B cell (primary cell): Measurements from ENCODE around the gene CHAMP1. TPM values are rescaled to one million over a fixed set of nuclear protein-coding genes. Genes with fewer than 3 reads are reported as not detected.

Experiments
- ATAC-seq: fragments of 200-7000 bp; cut with Tn5 transposase; one replicate; pipeline ENCODE4 v1.10.0; 2021; ENCODE audit warnings: low read depth, mild to moderate bottlenecking, moderate number of reproducible peaks, moderate library complexity
- CTCF ChIA-PET: fragments of 350-600 bp; sonication (Branson Sonifier 250); formaldehyde crosslinking; loops from one replicate; lab custom pipeline; 2021; ENCODE audit warnings: antibody characterized with exemption, inconsistent platforms; lab: Charles Lee
- POLR2A ChIA-PET: fragments of 350-600 bp; sonication (Branson Sonifier 250); formaldehyde crosslinking; loops from one replicate; lab custom pipeline; 2021; ENCODE audit warnings: antibody characterized with exemption; lab: Charles Lee
- DNase-seq: peaks from one replicate; pipeline ENCODE4 v3.0.0; 2013
- H2AFZ ChIP-seq: 2 replicates; pipeline ENCODE4 v1.6.1; 2012; ENCODE audit warnings: mild to moderate bottlenecking, low read depth, low read length; ENCODE audit not compliant: insufficient read depth, poor library complexity, severe bottlenecking
- H3K27ac ChIP-seq, 2 donors: 1 replicate in 1 of 2; 2 replicates in 1 of 2; pipeline ENCODE4 v1.5.1; 2012 to 2013; ENCODE audit warnings: low read length in 2 of 2, mild to moderate bottlenecking in 2 of 2, moderate library complexity in 1 of 2
- H3K27me3 ChIP-seq, 4 experiments: fragments of 200-600 bp in 1 of 4; sonication (generic) in 1 of 4; replicated peaks in 1 of 4; 1 replicate in 2 of 4; 2 replicates in 2 of 4; pipeline versions ENCODE4 v1.6.1 to v1.7.0; 2013 to 2016; ENCODE audit warnings: low read length in 3 of 4, mild to moderate bottlenecking in 2 of 4, mixed read lengths in 1 of 4, moderate library complexity in 1 of 4; ENCODE audit not compliant: insufficient read depth in 4 of 4, control insufficient read depth in 3 of 4; ENCODE audit errors: control extremely low read depth in 1 of 4
- H3K36me3 ChIP-seq, 2 experiments: replicated peaks in 1 of 2; 1 replicate in 1 of 2; 2 replicates in 1 of 2; pipeline versions ENCODE4 v1.6.1 to v1.7.1; 2013; ENCODE audit warnings: low read length in 1 of 2; ENCODE audit not compliant: insufficient read depth in 2 of 2, control insufficient read depth in 1 of 2; ENCODE audit errors: control extremely low read depth in 1 of 2, extremely low read depth in 1 of 2
- H3K4me1 ChIP-seq, 2 donors: fragments of 200-600 bp in 1 of 2; sonication (generic) in 1 of 2; 1 replicate in 1 of 2; 2 replicates in 1 of 2; pipeline versions ENCODE4 v1.5.1 to v1.6.1; 2013 to 2017; ENCODE audit warnings: low read length in 2 of 2; ENCODE audit not compliant: control insufficient read depth in 2 of 2, insufficient read depth in 2 of 2
- H3K4me2 ChIP-seq: replicated peaks from 2 replicates; pipeline ENCODE3; 2012; ENCODE audit warnings: mild to moderate bottlenecking, low read depth, low read length; ENCODE audit not compliant: poor library complexity, severe bottlenecking
- H3K4me3 ChIP-seq, 5 experiments: fragments of 200-600 bp in 1 of 5; sonication (generic) in 1 of 5; 1 replicate in 3 of 5; 2 replicates in 2 of 5; pipeline versions ENCODE4 v1.5.1 to v1.7.0; 2011 to 2016; ENCODE audit warnings: low read length in 4 of 5, mild to moderate bottlenecking in 4 of 5, low read depth in 2 of 5, control low read depth in 1 of 5, moderate library complexity in 1 of 5; ENCODE audit not compliant: insufficient read depth in 1 of 5; ENCODE audit errors: control extremely low read depth in 1 of 5, extremely low read depth in 1 of 5
- H3K79me2 ChIP-seq: fragments of 200-600 bp; sonication (generic); one replicate; pipeline ENCODE4 v1.6.0; 2016; ENCODE audit warnings: low read length; ENCODE audit not compliant: control insufficient read depth, insufficient read depth
- H3K9ac ChIP-seq: fragments of 200-600 bp; sonication (generic); 2 replicates; pipeline ENCODE4 v1.6.1; 2017; ENCODE audit warnings: mild to moderate bottlenecking, low read length, moderate library complexity
- H3K9me3 ChIP-seq, 3 donors: one replicate each; pipeline versions ENCODE4 v1.6.1 to v1.7.1; 2013; ENCODE audit warnings: low read length in 2 of 3; ENCODE audit not compliant: control insufficient read depth in 2 of 3, insufficient read depth in 1 of 3; ENCODE audit errors: control extremely low read depth in 1 of 3
- H4K20me1 ChIP-seq: 2 replicates; pipeline ENCODE4 v1.6.0; 2012; ENCODE audit warnings: mild to moderate bottlenecking, low read length; ENCODE audit not compliant: insufficient read depth, control insufficient read depth, poor library complexity, severe bottlenecking
- H3K27ac Mint-ChIP-seq: one replicate; pipeline ENCODE4 v1.8.0; 2021; ENCODE audit warnings: mixed read lengths
- H3K27me3 Mint-ChIP-seq: one replicate; pipeline ENCODE4 v1.8.0; 2021; ENCODE audit warnings: mixed read lengths
- H3K4me1 Mint-ChIP-seq: one replicate; pipeline ENCODE4 v1.8.0; 2021; ENCODE audit warnings: mixed read lengths
- H3K4me3 Mint-ChIP-seq: one replicate; pipeline ENCODE4 v1.8.0; 2021; ENCODE audit warnings: mixed read lengths
- H3K9me3 Mint-ChIP-seq: one replicate; pipeline ENCODE4 v1.8.0; 2022; ENCODE audit warnings: mixed read lengths; ENCODE audit not compliant: insufficient read depth
- EZH2 ChIP-seq: IDR thresholded peaks from 2 replicates; pipeline ENCODE4 v1.6.1; 2012; ENCODE audit warnings: borderline replicate concordance, low read depth, mild to moderate bottlenecking, moderate library complexity, low read length; ENCODE audit not compliant: insufficient read depth, poor library complexity, severe bottlenecking
- WGBS: methylation state at CpG from one replicate; pipeline ENCODE4 v1.1.5; 2013; ENCODE audit warnings: missing lambda C conversion rate; ENCODE audit not compliant: insufficient coverage; 5-methylcytosine and 5-hydroxymethylcytosine counted together
- intact Hi-C: fragments of 100-400 bp; cut with micrococcal nuclease; formaldehyde crosslinking; loops from one replicate; pipeline ENCODE4 v1.10.0; 2022
- polyA plus RNA-seq: library from polyadenylated mRNA; depleted of rRNA; stranded (reverse); fragments of >200 nt; gene quantifications from 2 replicates; pipeline ENCODE4 v1.2.3, GENCODE V29; 2012
- total RNA-seq, 2 donors: library from RNA; stranded (reverse); fragments of 120-200 nt in 1 of 2; gene quantifications; 1 replicate in 1 of 2; 2 replicates in 1 of 2; pipeline versions ENCODE4 v1.2.3 to v1.2.4, GENCODE V29; 2013 to 2022
- TF ChIP-seq, protein P1 (sequence below): fragments of 200-600 bp; IDR thresholded peaks from one replicate; pipeline ENCODE4 v1.8.0; 2022; ENCODE audit warnings: antibody characterized with exemption, mild to moderate bottlenecking

Gene CHAMP1
- total and polyA plus RNA-seq, 2 donors (not counting 1 experiment from before 2014, with no cell fraction given), result 14.5 to 34.7 TPM

DNA sequence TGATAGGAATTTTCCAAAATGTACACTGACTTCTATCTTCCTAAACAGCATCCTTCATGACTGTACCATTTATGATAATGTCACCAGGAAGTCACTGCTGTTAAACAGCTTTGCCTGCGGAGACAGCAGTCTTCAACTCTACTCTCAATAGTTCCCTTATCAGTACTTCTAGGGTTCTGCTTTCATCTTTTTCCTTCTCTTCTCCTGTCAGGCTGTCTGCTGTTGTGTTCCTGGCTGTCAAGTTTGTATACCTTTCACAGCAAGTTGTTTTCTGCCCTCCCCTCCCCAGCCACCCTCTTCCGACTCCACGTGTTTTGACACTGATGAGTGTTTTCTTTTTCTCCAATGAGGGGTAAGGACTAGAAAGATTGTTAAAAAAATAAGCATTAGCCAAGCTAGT, 30.7 kb upstream of the CHAMP1 start:
- no peak for ATAC-seq
- Mint-ChIP-seq H3K9me3 (no peaks in the 10 kb centered on the region), H3K27me3 (no peaks in the 10 kb centered on the region), H3K4me1 (peaks cover 34% of the 10 kb centered on the region), H3K4me3 (peak overlapping the region; percentile 65), H3K27ac (peak overlapping the region; percentile 76)
- H3K4me2 ChIP-seq, result no peak overlapping the region
- H3K27me3 ChIP-seq, result no peaks in the 10 kb centered on the region
- H3K4me3 ChIP-seq, result no peak overlapping the region
- peaks cover 62% of the 10 kb centered on the region for H3K79me2 ChIP-seq
- no peak overlapping the region for H3K9ac ChIP-seq
- peaks cover 0 to 29% of the 10 kb centered on the region in 2 experiments for H3K36me3 ChIP-seq
- ChIA-PET POLR2A (no interaction called here), CTCF (no interaction called here)
- H3K9me3 ChIP-seq, result no peaks in the 10 kb centered on the region
- 83% methylated on average over 1 of the region's 3 CpGs for WGBS
- no peak overlapping the region for H2AFZ ChIP-seq
- DNase-seq, result no peak
- TF ChIP-seq, protein P1, sequence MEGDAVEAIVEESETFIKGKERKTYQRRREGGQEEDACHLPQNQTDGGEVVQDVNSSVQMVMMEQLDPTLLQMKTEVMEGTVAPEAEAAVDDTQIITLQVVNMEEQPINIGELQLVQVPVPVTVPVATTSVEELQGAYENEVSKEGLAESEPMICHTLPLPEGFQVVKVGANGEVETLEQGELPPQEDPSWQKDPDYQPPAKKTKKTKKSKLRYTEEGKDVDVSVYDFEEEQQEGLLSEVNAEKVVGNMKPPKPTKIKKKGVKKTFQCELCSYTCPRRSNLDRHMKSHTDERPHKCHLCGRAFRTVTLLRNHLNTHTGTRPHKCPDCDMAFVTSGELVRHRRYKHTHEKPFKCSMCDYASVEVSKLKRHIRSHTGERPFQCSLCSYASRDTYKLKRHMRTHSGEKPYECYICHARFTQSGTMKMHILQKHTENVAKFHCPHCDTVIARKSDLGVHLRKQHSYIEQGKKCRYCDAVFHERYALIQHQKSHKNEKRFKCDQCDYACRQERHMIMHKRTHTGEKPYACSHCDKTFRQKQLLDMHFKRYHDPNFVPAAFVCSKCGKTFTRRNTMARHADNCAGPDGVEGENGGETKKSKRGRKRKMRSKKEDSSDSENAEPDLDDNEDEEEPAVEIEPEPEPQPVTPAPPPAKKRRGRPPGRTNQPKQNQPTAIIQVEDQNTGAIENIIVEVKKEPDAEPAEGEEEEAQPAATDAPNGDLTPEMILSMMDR, result no peak
- no peak for TF ChIP-seq EZH2
- intact Hi-C loops, result no loop called here
- H3K4me1 ChIP-seq, result peaks cover 23 to 30% of the 10 kb centered on the region in 2 donors
- H3K27ac ChIP-seq, result no peak overlapping the region
- H4K20me1 ChIP-seq, result peaks cover 23% of the 10 kb centered on the region

DNA sequence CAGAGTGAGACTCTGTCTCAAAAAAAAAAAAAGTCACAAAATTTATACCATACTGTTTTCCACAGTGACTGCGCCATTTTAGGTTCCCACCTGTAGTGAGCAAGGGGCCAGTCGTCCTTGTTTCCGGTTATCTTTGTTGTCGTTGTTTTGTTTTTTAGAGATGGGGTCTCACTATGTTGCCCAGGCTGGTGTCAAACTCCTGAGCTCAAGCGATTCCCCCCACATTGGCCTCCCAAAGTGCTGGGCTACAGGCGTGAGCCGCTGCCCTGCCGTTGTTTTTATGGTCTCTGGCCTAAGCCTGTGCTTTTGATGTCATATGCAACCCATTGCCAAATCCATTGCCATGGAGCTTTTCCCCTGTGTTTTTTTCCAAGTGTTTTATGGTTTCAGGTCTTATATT, 29.6 kb upstream of the CHAMP1 start:
- DNase-seq (no peak), ATAC-seq (no peak)
- no peak overlapping the region for H3K4me2 ChIP-seq
- no peak overlapping the region for H2AFZ ChIP-seq
- ChIA-PET POLR2A (no interaction called here), CTCF (interaction anchor here (0.6 kb wide), 1 partner anchor 1695 kb away, joined by 4 read pairs; no protein-coding TSS in a partner anchor)
- 98% methylated on average over 7 of the region's 8 CpGs for WGBS
- H3K36me3 ChIP-seq, result peaks cover 0 to 35% of the 10 kb centered on the region in 2 experiments
- Mint-ChIP-seq H3K4me1 (peaks cover 30% of the 10 kb centered on the region), H3K27me3 (no peaks in the 10 kb centered on the region), H3K9me3 (no peaks in the 10 kb centered on the region), H3K4me3 (no peak overlapping the region), H3K27ac (no peak overlapping the region)
- no peaks in the 10 kb centered on the region for H3K9me3 ChIP-seq
- no peak overlapping the region for H3K4me3 ChIP-seq
- H3K9ac ChIP-seq, result no peak overlapping the region
- H3K4me1 ChIP-seq, result peaks cover 22 to 26% of the 10 kb centered on the region in 2 donors
- TF ChIP-seq, protein P1, result no peak
- no peak for TF ChIP-seq EZH2
- peaks cover 71% of the 10 kb centered on the region for H3K79me2 ChIP-seq
- no peaks in the 10 kb centered on the region for H3K27me3 ChIP-seq
- H3K27ac ChIP-seq, result no peak overlapping the region
- intact Hi-C loops, result no loop called here
- peaks cover 34% of the 10 kb centered on the region for H4K20me1 ChIP-seq
